ENCODE data around the gene STBD1.
A peak's percentile ranks its signal among the peaks of the same experiment; 100 is the strongest.
"Not testable (repeated sequence)": the region's sequence is repeated elsewhere in the genome, so short reads cannot be mapped to it uniquely, and the experiment has no call there.

The STBD1 gene

GRCh38 chr4:76287811-76288210 is 18.7 kb upstream of the STBD1 start:
- DNase-seq: not testable (repeated sequence)

GRCh38 chr4:76292730-76293129 is 13.8 kb upstream of the STBD1 start:
- DNase-seq: no peak

GRCh38 chr4:76293772-76294171 is 12.8 kb upstream of the STBD1 start:
- no peak for DNase-seq

- DNase-seq: no peak
Observed at GRCh38 chr4:76296286-76296820, 10.2 kb upstream of the STBD1 start.

GRCh38 chr4:76298227-76298626 is 8.3 kb upstream of the STBD1 start:
- DNase-seq: no peak

- DNase-seq: no peak
Observed at GRCh38 chr4:76300012-76300411, 6.5 kb upstream of the STBD1 start.

- peak; percentile 42 to 51 for DNase-seq
Observed at GRCh38 chr4:76301068-76301774, 5.3 kb upstream of the STBD1 start.

GRCh38 chr4:76301775-76302162 is 4.8 kb upstream of the STBD1 start:
- no peak for DNase-seq

GRCh38 chr4:76302826-76303438 is 3.6 kb upstream of the STBD1 start:
- no peak for DNase-seq

- DNase-seq: peak; percentile 33 to 43
Observed at GRCh38 chr4:76305033-76305687, 1.4 kb upstream of the STBD1 start.

GRCh38 chr4:76306882-76307659 is 538 bp downstream of the STBD1 start:
- DNase-seq: peak; percentile 38 to 51

GRCh38 chr4:76307660-76308014 is 1.1 kb downstream of the STBD1 start:
- no peak for DNase-seq

- no peak for DNase-seq
Observed at GRCh38 chr4:76308548-76308947, 2.0 kb downstream of the STBD1 start.

GRCh38 chr4:76309939-76310550 is 3.5 kb downstream of the STBD1 start:
- no peak for DNase-seq

- no peak for DNase-seq
Observed at GRCh38 chr4:76310683-76311082, 4.2 kb downstream of the STBD1 start.

GRCh38 chr4:76311896-76312331 is 5.4 kb downstream of the STBD1 start:
- no peak for DNase-seq

GRCh38 chr4:76312457-76312856 is 5.9 kb downstream of the STBD1 start:
- DNase-seq: no peak

- DNase-seq: no peak
Observed at GRCh38 chr4:76313547-76313946, 7.0 kb downstream of the STBD1 start.

GRCh38 chr4:76315267-76315918 is 8.9 kb downstream of the STBD1 start:
- no peak for DNase-seq

GRCh38 chr4:76316131-76316530 is 9.6 kb downstream of the STBD1 start:
- no peak for DNase-seq

- no peak for DNase-seq
Observed at GRCh38 chr4:76322236-76322635, 15.7 kb downstream of the STBD1 start.

GRCh38 chr4:76325072-76325471 is 18.5 kb downstream of the STBD1 start:
- DNase-seq: no peak
